ENCODE data around the gene COBL. TPM values are rescaled to one million over a fixed set of nuclear protein-coding genes. Genes with fewer than 3 reads are reported as not detected.

COBL gene
- total RNA-seq, 1 donor from 2014 or later = 0.05 TPM

- TF ChIP-seq CTCF (conservative IDR thresholded peaks at IDR 0.05) = no peak
- DNase-seq (ENCODE audit: low read depth, low spot score) = no peak
- H3K27me3 Mint-ChIP-seq (ENCODE audit: low read depth) = peaks cover 12% of the 10 kb centered on the region
- no peak overlapping the region for H3K4me3 Mint-ChIP-seq
- peaks cover 18% of the 10 kb centered on the region for H3K4me1 Mint-ChIP-seq
- no peaks in the 10 kb centered on the region for H3K9me3 Mint-ChIP-seq
- H3K27ac Mint-ChIP-seq (ENCODE audit: unreplicated experiment) = no peak overlapping the region
- no peaks in the 10 kb centered on the region for H3K36me3 Mint-ChIP-seq (ENCODE audit: low read depth)
Observed at GRCh38 chr7:51274001-51274400, 42.6 kb downstream of the COBL start.

GRCh38 chr7:51273360-51273759, 43.2 kb downstream of the COBL start:
- H3K27me3 Mint-ChIP-seq (ENCODE audit: low read depth) = peaks cover 8% of the 10 kb centered on the region
- H3K27ac Mint-ChIP-seq (ENCODE audit: unreplicated experiment) = no peak overlapping the region
- H3K4me3 Mint-ChIP-seq = no peak overlapping the region
- H3K4me1 Mint-ChIP-seq = peaks cover 18% of the 10 kb centered on the region
- no peaks in the 10 kb centered on the region for H3K9me3 Mint-ChIP-seq
- no peaks in the 10 kb centered on the region for H3K36me3 Mint-ChIP-seq (ENCODE audit: low read depth)
- DNase-seq (ENCODE audit: low read depth, low spot score) = no peak
- TF ChIP-seq CTCF (conservative IDR thresholded peaks at IDR 0.05) = no peak

GRCh38 chr7:51270965-51271364, 45.6 kb downstream of the COBL start:
- no peaks in the 10 kb centered on the region for H3K9me3 Mint-ChIP-seq
- H3K36me3 Mint-ChIP-seq (ENCODE audit: low read depth) = no peaks in the 10 kb centered on the region
- TF ChIP-seq CTCF (conservative IDR thresholded peaks at IDR 0.05) = no peak
- H3K4me1 Mint-ChIP-seq = peaks cover 17% of the 10 kb centered on the region
- H3K27me3 Mint-ChIP-seq (ENCODE audit: low read depth) = peaks cover 5% of the 10 kb centered on the region
- H3K27ac Mint-ChIP-seq (ENCODE audit: unreplicated experiment) = no peak overlapping the region
- no peak for DNase-seq (ENCODE audit: low read depth, low spot score)
- no peak overlapping the region for H3K4me3 Mint-ChIP-seq

GRCh38 chr7:51269911-51270310, 46.7 kb downstream of the COBL start:
- DNase-seq (ENCODE audit: low read depth, low spot score) = no peak
- H3K27ac Mint-ChIP-seq (ENCODE audit: unreplicated experiment) = no peak overlapping the region
- H3K27me3 Mint-ChIP-seq (ENCODE audit: low read depth) = peaks cover 5% of the 10 kb centered on the region
- H3K4me3 Mint-ChIP-seq = no peak overlapping the region
- TF ChIP-seq CTCF (conservative IDR thresholded peaks at IDR 0.05) = no peak
- H3K9me3 Mint-ChIP-seq = no peaks in the 10 kb centered on the region
- H3K4me1 Mint-ChIP-seq = peaks cover 8% of the 10 kb centered on the region
- no peaks in the 10 kb centered on the region for H3K36me3 Mint-ChIP-seq (ENCODE audit: low read depth)

GRCh38 chr7:51269321-51269720, 47.3 kb downstream of the COBL start:
- no peak for TF ChIP-seq CTCF (conservative IDR thresholded peaks at IDR 0.05)
- Mint-ChIP-seq H3K27ac (ENCODE audit: unreplicated experiment) (no peak overlapping the region), H3K36me3 (ENCODE audit: low read depth) (no peaks in the 10 kb centered on the region), H3K9me3 (no peaks in the 10 kb centered on the region), H3K4me3 (no peak overlapping the region), H3K4me1 (peaks cover 5% of the 10 kb centered on the region), H3K27me3 (ENCODE audit: low read depth) (peaks cover 5% of the 10 kb centered on the region)
- DNase-seq (ENCODE audit: low read depth, low spot score) = no peak

- Mint-ChIP-seq H3K9me3 (no peaks in the 10 kb centered on the region), H3K4me1 (no peaks in the 10 kb centered on the region), H3K27ac (ENCODE audit: unreplicated experiment) (no peak overlapping the region), H3K4me3 (no peak overlapping the region), H3K36me3 (ENCODE audit: low read depth) (no peaks in the 10 kb centered on the region), H3K27me3 (ENCODE audit: low read depth) (peaks cover under 1% of the 10 kb centered on the region)
- no peak for TF ChIP-seq CTCF (conservative IDR thresholded peaks at IDR 0.05)
- no peak for DNase-seq (ENCODE audit: low read depth, low spot score)
Observed at GRCh38 chr7:51268859-51269258, 47.8 kb downstream of the COBL start.

Data from neural crest cell (in vitro differentiated cells).